Panc1 (cell line): ENCODE measurements around the gene NCOA5. TPM values are rescaled to one million over a fixed set of nuclear protein-coding genes. Genes with fewer than 3 reads are reported as not detected.

ENCODE experiments used
- ATAC-seq: fragments of 200-7000 bp; cut with Tn5 transposase; 2 replicates; pipeline ENCODE4 v1.9.1; 2020; ENCODE audit warnings: mild to moderate bottlenecking, moderate library complexity
- BruUV-seq: library from RNA; stranded (reverse); fragments of 400-500 nt; replicated peaks from 2 replicates; lab custom pipeline; 2021; lab: Mats Ljungman, UMichigan
- CTCF ChIA-PET: fragments of 300-600 bp; sonication (Branson Sonifier 250); formaldehyde crosslinking; loops from one replicate; lab custom pipeline; 2022; ENCODE audit warnings: antibody characterized with exemption; lab: Charles Lee
- POLR2A ChIA-PET: fragments of 300-600 bp; sonication (Branson Sonifier 250); formaldehyde crosslinking; loops from one replicate; lab custom pipeline; 2022; ENCODE audit warnings: antibody characterized with exemption; lab: Charles Lee
- DNase-seq: peaks from one replicate; pipeline ENCODE4 v3.0.0-alpha.2; 2010; ENCODE audit warnings: low read depth, low spot score
- H3K27ac ChIP-seq: 2 replicates; pipeline ENCODE4 v1.5.1; 2011; ENCODE audit warnings: mild to moderate bottlenecking, low read length, inconsistent platforms
- H3K27me3 ChIP-seq: fragments of 200-500 bp; sonication (Bioruptor generic); 2 replicates; pipeline ENCODE4 v1.6.0; 2014; ENCODE audit warnings: low read length, inconsistent platforms; ENCODE audit not compliant: control insufficient read depth, insufficient read depth
- H3K36me3 ChIP-seq: fragments of 200-500 bp; sonication (Bioruptor generic); 2 replicates; pipeline ENCODE4 v1.5.1; 2014; ENCODE audit warnings: inconsistent platforms, mild to moderate bottlenecking, low read length, moderate library complexity; ENCODE audit not compliant: control insufficient read depth, insufficient read depth
- H3K4me1 ChIP-seq: 2 replicates; pipeline ENCODE4 v1.5.1; 2011; ENCODE audit warnings: inconsistent platforms, mild to moderate bottlenecking, low read length, moderate library complexity; ENCODE audit not compliant: control insufficient read depth, insufficient read depth
- H3K4me3 ChIP-seq, 2 experiments: 2 replicates each; pipeline ENCODE4 v1.5.1; 2011 to 2012; ENCODE audit warnings: low read depth in 2 of 2, low read length in 2 of 2, mild to moderate bottlenecking in 2 of 2, inconsistent platforms in 1 of 2, moderate library complexity in 1 of 2
- H3K9me3 ChIP-seq: fragments of 200-500 bp; sonication (Bioruptor generic); 2 replicates; pipeline ENCODE4 v1.5.1; 2014; ENCODE audit warnings: low read depth, mild to moderate bottlenecking, inconsistent platforms, low read length, moderate library complexity; ENCODE audit not compliant: control insufficient read depth, insufficient read depth
- CTCF ChIP-seq: fragments of 450-650 bp; IDR thresholded peaks from 2 replicates; pipeline ENCODE4 v1.5.1; 2017; ENCODE audit warnings: mild to moderate bottlenecking
- POLR2AphosphoS5 ChIP-seq: IDR thresholded peaks from 2 replicates; pipeline ENCODE4 v1.6.1; 2012; ENCODE audit warnings: mild to moderate bottlenecking, low read depth, low read length, moderate library complexity
- REST ChIP-seq, 2 experiments: IDR thresholded peaks; 2 replicates each; pipeline ENCODE4 v1.6.1; 2011 to 2012; ENCODE audit warnings: low read depth in 2 of 2, control low read depth in 1 of 2, low read length in 1 of 2, mild to moderate bottlenecking in 1 of 2, moderate library complexity in 1 of 2; ENCODE audit not compliant: insufficient read depth in 1 of 2
- SIN3A ChIP-seq: IDR thresholded peaks from 2 replicates; pipeline ENCODE4 v1.6.1; 2012; ENCODE audit warnings: low read depth, mild to moderate bottlenecking, low read length, moderate library complexity, borderline replicate concordance; ENCODE audit not compliant: insufficient read depth
- TCF7L2 ChIP-seq: IDR thresholded peaks from 2 replicates; pipeline ENCODE4 v1.6.1; 2011; ENCODE audit warnings: mild to moderate bottlenecking, low read depth, low read length, inconsistent platforms
- in situ Hi-C: cut with HindIII; loops from 2 replicates; pipeline ENCODE4 v1.10.0; 2016; ENCODE audit warnings: low sequenced_read_pairs, low pct_unique_long_range_greater_than_20kb
- intact Hi-C: fragments of 100-400 bp; cut with micrococcal nuclease; formaldehyde crosslinking; loops from one replicate; pipeline ENCODE4 v1.10.0; 2022; ENCODE audit not compliant: unreplicated experiment
- total RNA-seq: library from RNA; stranded (reverse); gene quantifications from one replicate; pipeline ENCODE4 v1.2.1, GENCODE V29; 2021; ENCODE audit not compliant: unreplicated experiment

Gene NCOA5
- total RNA-seq, 1 experiment from 2014 or later, result 30.6 TPM

DNA sequence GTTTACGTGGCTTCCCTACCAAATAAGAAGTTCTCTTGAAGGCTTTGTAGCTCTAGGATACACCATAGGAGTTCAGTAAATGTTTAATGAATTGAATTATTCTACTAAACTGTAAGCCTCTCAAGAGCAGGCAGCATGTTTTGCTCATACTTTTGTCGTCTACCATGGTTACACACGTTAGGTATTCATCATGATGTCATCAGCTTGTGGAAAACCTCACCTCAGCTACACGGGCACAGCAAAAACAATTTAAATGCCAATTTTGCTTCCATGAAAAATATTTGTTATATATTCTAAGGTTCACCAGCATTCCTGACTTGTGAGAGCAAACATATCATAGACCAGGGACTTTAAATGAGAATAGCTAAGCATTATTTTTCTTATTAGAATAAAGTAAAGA lies 16.7 kb downstream of the NCOA5 start:
- no peak for DNase-seq
- H3K27me3 ChIP-seq, result no peaks in the 10 kb centered on the region
- no peak overlapping the region for H3K4me3 ChIP-seq
- no peaks in the 10 kb centered on the region for H3K9me3 ChIP-seq
- intact Hi-C loops (no loop called here), in situ Hi-C loops (no loop called here)
- H3K36me3 ChIP-seq, result peaks cover 8% of the 10 kb centered on the region
- TF ChIP-seq CTCF (no peak), POLR2AphosphoS5 (no peak), TCF7L2 (no peak), SIN3A (no peak), REST (IDR thresholded peaks at IDR 0.05; ENCODE audit: insufficient read depth in 1 of 2, low read depth in 2 of 2, low read length in 1 of 2) (no peak)
- CTCF ChIA-PET, result interaction anchor here (0.6 kb wide), 1 partner anchor 263 kb away, joined by 5 read pairs; no protein-coding TSS in a partner anchor
- BruUV-seq, result no TSS peak
- H3K4me1 ChIP-seq, result no peaks in the 10 kb centered on the region
- POLR2A ChIA-PET, result interaction anchor here (0.6 kb wide), 1 partner anchor 100 kb away, joined by 4 read pairs; no protein-coding TSS in a partner anchor
- ATAC-seq, result no peak
- no peak overlapping the region for H3K27ac ChIP-seq

DNA sequence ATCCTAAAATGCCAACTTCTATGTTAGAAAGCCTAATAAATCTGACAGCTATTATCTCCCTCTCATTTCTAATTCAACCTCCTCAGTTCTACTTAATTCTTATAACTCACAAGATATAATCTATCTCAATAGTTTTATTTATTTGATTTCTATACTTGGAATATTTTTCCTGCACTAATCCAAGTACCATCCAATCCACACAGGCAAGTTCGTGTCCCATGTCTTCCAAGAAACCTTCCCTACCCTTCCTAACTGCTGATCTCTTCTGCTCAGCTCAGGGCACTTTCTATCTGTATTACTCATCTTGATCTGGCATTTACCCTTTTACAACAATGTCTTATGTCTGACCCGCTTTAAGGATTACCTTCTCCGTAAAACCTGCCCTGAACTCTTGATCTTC lies 18.2 kb downstream of the NCOA5 start:
- Histone ChIP-seq H3K27me3 (no peaks in the 10 kb centered on the region), H3K27ac (no peak overlapping the region), H3K4me1 (no peaks in the 10 kb centered on the region), H3K9me3 (no peaks in the 10 kb centered on the region), H3K4me3 (no peak overlapping the region), H3K36me3 (peaks cover 11% of the 10 kb centered on the region)
- BruUV-seq, result no TSS peak
- ATAC-seq, result no peak
- in situ Hi-C loops, result no loop called here
- CTCF ChIA-PET, result no interaction called here
- intact Hi-C loops, result no loop called here
- POLR2A ChIA-PET, result no interaction called here
- TF ChIP-seq TCF7L2 (no peak), CTCF (no peak), SIN3A (no peak), POLR2AphosphoS5 (no peak), REST (IDR thresholded peaks at IDR 0.05; ENCODE audit: insufficient read depth in 1 of 2, low read depth in 2 of 2, low read length in 1 of 2) (no peak)
- DNase-seq, result no peak
